ENCODE measurements around the gene SRGAP3.

GRCh38 chr3:9059489-9060400 lies 189.7 kb downstream of the SRGAP3 start:
- TF ChIP-seq CTCF (IDR thresholded peaks at IDR 0.05) (no peak), POLR2AphosphoS5 (IDR thresholded peaks at IDR 0.05) (no peak), POLR2A (IDR thresholded peaks at IDR 0.05) (no peak), EP300 (IDR thresholded peaks at IDR 0.05) (no peak)
